Heart left ventricle (tissue), 16 donors: ENCODE data around the gene RUNX1. TPM values are rescaled to one million over a fixed set of nuclear protein-coding genes. Genes with fewer than 3 reads are reported as not detected.

Source experiments
- ATAC-seq, 4 donors: fragments of 200-7000 bp; cut with Tn5 transposase; one replicate each; pipeline ENCODE4 v1.9.1; 2020 to 2022; ENCODE audit warnings: moderate library complexity in 4 of 4, mild to moderate bottlenecking in 3 of 4, moderate number of reproducible peaks in 1 of 4
- DNase-seq, 5 donors: peaks; one replicate each; pipeline ENCODE4 v3.0.0-alpha.2; 2020
- H3K27ac ChIP-seq, 12 donors: fragments of 200-600 bp; sonication (generic) in 4 of 12; one replicate each; pipeline versions ENCODE4 v1.5.0 to v1.8.0; 2016 to 2022; ENCODE audit warnings: mild to moderate bottlenecking in 2 of 12
- H3K27me3 ChIP-seq, 9 donors: fragments of 200-600 bp; sonication (generic) in 2 of 9; one replicate each; pipeline versions ENCODE4 v1.5.1 to v1.8.0; 2016 to 2022; ENCODE audit warnings: mild to moderate bottlenecking in 3 of 9
- H3K36me3 ChIP-seq, 9 donors: fragments of 200-600 bp; sonication (generic) in 2 of 9; one replicate each; pipeline versions ENCODE4 v1.5.0 to v1.8.0; 2018 to 2022; ENCODE audit warnings: mild to moderate bottlenecking in 2 of 9
- H3K4me1 ChIP-seq, 12 donors: fragments of 200-600 bp; sonication (generic) in 4 of 12; one replicate each; pipeline versions ENCODE4 v1.5.0 to v1.8.0; 2016 to 2022; ENCODE audit warnings: mild to moderate bottlenecking in 3 of 12
- H3K4me3 ChIP-seq, 12 donors: fragments of 200-600 bp; sonication (generic) in 4 of 12; one replicate each; pipeline versions ENCODE4 v1.5.0 to v1.8.0; 2017 to 2022; ENCODE audit warnings: mild to moderate bottlenecking in 9 of 12, moderate library complexity in 4 of 12
- H3K9me3 ChIP-seq, 12 donors: fragments of 200-600 bp; sonication (generic) in 4 of 12; one replicate each; pipeline versions ENCODE4 v1.5.0 to v1.8.0; 2016 to 2022; ENCODE audit warnings: mild to moderate bottlenecking in 1 of 12
- CTCF ChIP-seq, 12 donors: fragments of 200-600 bp; sonication (generic) in 4 of 12; IDR thresholded peaks; one replicate each; pipeline versions ENCODE4 v1.5.0 to v1.8.0; 2018 to 2022; ENCODE audit warnings: antibody characterized with exemption in 12 of 12, mild to moderate bottlenecking in 5 of 12
- POLR2A ChIP-seq, 2 donors: fragments of 450-650 bp; IDR thresholded peaks; one replicate each; pipeline ENCODE4 v1.6.1; 2017; ENCODE audit warnings: antibody characterized with exemption in 2 of 2, mild to moderate bottlenecking in 2 of 2, moderate library complexity in 2 of 2
- WGBS, 4 donors: extraction: QIAGEN DNeasy Blood & Tissue Kit in 2 of 4; methylation state at CpG; one replicate each; pipeline versions ENCODE4 v1.1.5 to v1.1.7; 2013 to 2018; 5-methylcytosine and 5-hydroxymethylcytosine counted together
- intact Hi-C, 10 donors: fragments of 100-400 bp; cut with DNase I; formaldehyde crosslinking; loops; one replicate each; pipeline versions ENCODE4 v1.11.1 to v1.14.2; 2022
- polyA plus RNA-seq, 2 donors: library from polyadenylated mRNA; stranded (reverse); fragments of 200-250 nt; gene quantifications; one replicate each; pipeline ENCODE4 v1.2.3, GENCODE V29; 2013
- total RNA-seq, 9 donors: library from RNA; depleted of rRNA in 2 of 9; stranded (reverse); fragments of >200 nt in 2 of 9; fragmentation: NEBNext Ultra II Directional in 3 of 9; extraction: Animal tissue kit (Norgen Biotek cat#: 25700) in 3 of 9; gene quantifications; one replicate each; pipeline versions ENCODE4 v1.1.0 to v1.2.4, GENCODE V29; 2016 to 2023
- donor health status: ischemic (EF 13 %, LVEDD 7.1; RV severe dilation, severe dysfunction).
- donor health status: healthy with polysubstance abuse.
- donor health status: DM: no; HTN: yes; CAD: no.
- donor health status: DM: no; HTN: no; CAD: no.
- donor health status: ischemic (EF 25% LVEDD 6.9; RV normal size, moderate dysfunction).
- donor health status: ischemic (EF 25% LVEDD 5.7; RV mildly dilated, moderate dysfunction).
- donor health status: healthy.
- donor health status: DM: yes; HTN: yes; CAD: no.
- donor health status: ischemic (EF 35%, LVEDD 5.7; RV mildly dilated, moderate dysfunction).
- donor health status: nonischemic (EF 11% LVEDD 7.7; RV severe dilation, severe dysfunction).
- donor health status: DM: yes; HTN: yes; CAD: no.
- donor health status: PGD.
- donor health status: ischemic (EF 29% LVEDD 5.4; RV normal size, mild dysfunction).
- donor health status: nonischemic (EF 23%, LVEDD 6.1; RV moderate dilation, normal function).

RUNX1 gene
- total and polyA plus RNA-seq, 11 donors: 0.61 to 54.5 (median 4.1) TPM

GRCh38 chr21:35015435-35016024 is 33.6 kb downstream of the RUNX1 start:
- Histone ChIP-seq H3K4me3 (no peak overlapping the region), H3K4me1 (peaks cover 0 to 7% (median 0%) of the 10 kb centered on the region in 12 donors), H3K27me3 (peaks cover 0 to 12% (median 0%) of the 10 kb centered on the region in 9 donors), H3K27ac (no peak overlapping the region), H3K9me3 (no peaks in the 10 kb centered on the region), H3K36me3 (no peaks in the 10 kb centered on the region)
- TF ChIP-seq POLR2A (IDR thresholded peaks at IDR 0.05): no peak
- no peak for TF ChIP-seq CTCF (IDR thresholded peaks at IDR 0.05)
- no peak for ATAC-seq
- DNase-seq: no peak
- WGBS, 4 donors: 83 to 89% (median 85%) methylated on average over 5 of the region's 5 CpGs
- intact Hi-C loops: no loop called here

- H3K27ac ChIP-seq: no peak overlapping the region
- no peak overlapping the region for H3K4me3 ChIP-seq
- WGBS, 4 donors: 51 to 60% (median 54%) methylated on average over 11 of the region's 11 CpGs
- no peaks in the 10 kb centered on the region for H3K36me3 ChIP-seq
- no peak for TF ChIP-seq CTCF (IDR thresholded peaks at IDR 0.05)
- TF ChIP-seq POLR2A (IDR thresholded peaks at IDR 0.05): no peak
- H3K27me3 ChIP-seq: peaks cover 0 to 12% (median 0%) of the 10 kb centered on the region in 9 donors
- intact Hi-C loops: no loop called here
- ATAC-seq (no peak), DNase-seq (no peak)
- no peaks in the 10 kb centered on the region for H3K9me3 ChIP-seq
- peaks cover 0 to 7% (median 0%) of the 10 kb centered on the region in 12 donors for H3K4me1 ChIP-seq
Measured at GRCh38 chr21:35014302-35015041, 34.6 kb downstream of the RUNX1 start.

GRCh38 chr21:35011681-35012080 is 37.4 kb downstream of the RUNX1 start:
- H3K4me1 ChIP-seq: peaks cover 0 to 16% (median 0%) of the 10 kb centered on the region in 12 donors
- intact Hi-C loops: no loop called here
- H3K27me3 ChIP-seq: peaks cover 0 to 12% (median 0%) of the 10 kb centered on the region in 9 donors
- no peak overlapping the region for H3K4me3 ChIP-seq
- DNase-seq: no peak
- TF ChIP-seq CTCF (IDR thresholded peaks at IDR 0.05) (no peak), POLR2A (IDR thresholded peaks at IDR 0.05) (no peak)
- H3K9me3 ChIP-seq: no peaks in the 10 kb centered on the region
- ATAC-seq: no peak
- H3K27ac ChIP-seq: no peak overlapping the region
- 41 to 57% (median 49%) methylated on average over 3 of the region's 3 CpGs for WGBS, 4 donors
- peaks cover 0 to 5% (median 0%) of the 10 kb centered on the region in 9 donors for H3K36me3 ChIP-seq

- DNase-seq (no peak), ATAC-seq (no peak)
- 60 to 66% (median 62%) methylated on average over 5 of the region's 5 CpGs for WGBS, 4 donors
- peaks cover 0 to 19% (median 0%) of the 10 kb centered on the region in 12 donors for H3K4me1 ChIP-seq
- intact Hi-C loops: no loop called here
- no peak overlapping the region for H3K27ac ChIP-seq
- H3K4me3 ChIP-seq: no peak overlapping the region
- H3K36me3 ChIP-seq: peaks cover 0 to 8% (median 0%) of the 10 kb centered on the region in 9 donors
- H3K9me3 ChIP-seq: no peaks in the 10 kb centered on the region
- TF ChIP-seq CTCF (IDR thresholded peaks at IDR 0.05) (no peak), POLR2A (IDR thresholded peaks at IDR 0.05) (no peak)
- peaks cover 0 to 12% (median 0%) of the 10 kb centered on the region in 9 donors for H3K27me3 ChIP-seq
Measured at GRCh38 chr21:35010447-35010846, 38.7 kb downstream of the RUNX1 start.
